DMS 273 treated with DMSO at 0.1 percent for 48 hours (cell line): ENCODE measurements around the gene ZNF865.

Experiments
- DNase-seq: peaks from one replicate; lab custom pipeline; 2025; lab: John Stamatoyannopoulos, UW

The ZNF865 gene

DNA sequence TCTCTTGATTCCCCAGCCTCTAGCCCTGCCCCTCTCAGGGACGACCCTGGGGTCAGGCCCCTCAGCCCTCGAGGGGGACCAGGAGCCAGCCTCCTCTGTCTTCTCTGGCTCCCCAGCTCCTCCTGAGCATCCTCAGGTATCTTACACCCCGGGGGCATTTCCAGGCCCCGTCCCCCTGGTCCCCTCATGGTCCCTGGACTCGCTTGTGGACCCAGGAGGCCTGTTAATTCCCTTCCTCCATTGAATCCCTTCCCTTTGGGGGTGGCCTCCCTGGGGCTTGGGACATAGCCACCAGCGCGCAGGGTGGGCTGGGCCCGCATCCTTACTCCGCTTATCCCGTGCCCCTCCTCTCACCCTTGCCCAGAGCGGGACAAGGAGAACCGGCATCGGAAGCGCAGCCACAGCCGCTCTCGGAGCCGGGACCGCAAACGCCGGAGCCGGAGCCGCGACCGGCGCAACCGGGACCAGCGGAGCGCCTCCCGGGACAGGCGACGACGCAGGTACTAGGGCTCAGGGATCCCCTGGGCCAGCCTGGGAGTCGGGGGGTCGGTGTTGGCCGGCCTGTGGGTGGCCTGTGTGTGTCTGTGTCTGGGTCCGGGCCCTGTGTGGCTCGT lies 53.5 kb downstream of the ZNF865 start:
- no peak for DNase-seq

- no peak for DNase-seq
Observed at GRCh38 chr19:55659822-55660221, 54.4 kb downstream of the ZNF865 start.

GRCh38 chr19:55660404-55660803 lies 55.0 kb downstream of the ZNF865 start:
- no peak for DNase-seq

DNA sequence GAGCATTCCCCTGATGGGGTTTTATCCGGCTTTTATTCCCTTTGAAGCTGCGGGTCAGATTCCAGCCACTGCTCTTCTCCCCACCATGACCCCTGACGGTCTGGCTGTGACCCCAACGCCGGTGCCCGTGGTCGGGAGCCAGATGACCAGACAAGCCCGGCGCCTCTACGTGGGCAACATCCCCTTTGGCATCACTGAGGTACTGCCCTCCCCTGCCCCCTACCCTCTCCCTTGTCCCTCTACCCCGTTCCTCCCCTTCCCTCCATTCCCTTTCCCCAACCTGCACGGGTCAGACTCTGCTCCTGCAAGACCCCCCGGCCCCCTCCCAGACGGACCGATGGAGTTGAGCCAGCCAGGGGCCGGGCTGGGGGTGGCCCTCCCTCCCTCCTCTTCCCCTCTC lies 55.5 kb downstream of the ZNF865 start:
- DNase-seq = no peak

DNA sequence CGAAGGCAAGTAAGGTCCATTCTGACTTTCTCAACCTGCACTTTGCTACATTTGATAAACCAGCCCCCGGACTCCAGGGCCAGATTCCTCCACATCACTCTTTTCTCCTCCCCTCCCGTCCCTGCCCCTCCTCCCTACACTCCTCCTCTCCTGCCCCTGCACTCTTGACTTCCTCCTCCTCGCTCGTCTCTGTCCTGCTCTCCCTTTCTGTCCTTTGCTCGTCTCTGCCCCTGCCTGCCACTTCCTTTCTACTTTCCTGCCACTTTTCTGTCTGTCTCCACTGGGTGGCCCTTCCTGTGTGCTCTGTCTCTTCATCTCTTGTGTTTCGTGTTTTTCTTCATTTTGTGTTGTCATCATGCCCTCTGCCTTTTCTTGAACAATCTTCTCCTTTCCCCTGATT lies 56.4 kb downstream of the ZNF865 start:
- DNase-seq = no peak

DNA sequence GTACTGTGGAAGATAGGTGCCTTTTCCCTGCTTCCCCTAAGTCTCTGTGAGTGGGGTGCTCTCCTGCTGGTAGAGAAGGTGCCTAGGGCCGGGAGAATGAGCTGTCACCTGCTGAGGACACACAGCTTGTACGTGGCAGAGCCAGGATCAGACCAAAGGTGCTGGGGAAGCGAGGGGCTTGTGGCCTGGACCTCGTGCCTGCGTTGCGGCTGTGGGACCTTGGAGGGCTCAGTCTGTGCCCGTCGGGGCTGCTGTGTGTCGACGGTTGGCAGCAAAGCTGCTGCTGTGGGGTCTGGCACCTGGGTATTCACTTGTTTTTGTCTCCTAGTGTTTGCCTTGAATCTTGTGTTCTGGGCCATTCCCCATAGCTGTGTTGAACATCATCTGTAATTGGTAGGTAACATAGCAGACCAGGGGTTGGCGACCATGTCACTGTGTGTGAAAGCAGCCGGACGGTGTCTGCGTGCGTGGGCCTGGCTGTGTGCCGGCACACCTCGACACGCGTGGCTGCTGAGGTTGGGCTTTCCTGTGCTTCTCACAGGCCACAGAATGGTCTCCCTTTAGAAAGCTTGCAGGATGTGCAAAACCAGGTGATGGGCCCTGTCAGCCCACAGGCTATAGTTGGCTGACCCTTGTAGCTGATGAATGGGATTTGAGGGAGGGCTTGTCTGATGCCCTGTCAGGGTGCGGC lies 58.5 kb downstream of the ZNF865 start:
- no peak for DNase-seq

DNA sequence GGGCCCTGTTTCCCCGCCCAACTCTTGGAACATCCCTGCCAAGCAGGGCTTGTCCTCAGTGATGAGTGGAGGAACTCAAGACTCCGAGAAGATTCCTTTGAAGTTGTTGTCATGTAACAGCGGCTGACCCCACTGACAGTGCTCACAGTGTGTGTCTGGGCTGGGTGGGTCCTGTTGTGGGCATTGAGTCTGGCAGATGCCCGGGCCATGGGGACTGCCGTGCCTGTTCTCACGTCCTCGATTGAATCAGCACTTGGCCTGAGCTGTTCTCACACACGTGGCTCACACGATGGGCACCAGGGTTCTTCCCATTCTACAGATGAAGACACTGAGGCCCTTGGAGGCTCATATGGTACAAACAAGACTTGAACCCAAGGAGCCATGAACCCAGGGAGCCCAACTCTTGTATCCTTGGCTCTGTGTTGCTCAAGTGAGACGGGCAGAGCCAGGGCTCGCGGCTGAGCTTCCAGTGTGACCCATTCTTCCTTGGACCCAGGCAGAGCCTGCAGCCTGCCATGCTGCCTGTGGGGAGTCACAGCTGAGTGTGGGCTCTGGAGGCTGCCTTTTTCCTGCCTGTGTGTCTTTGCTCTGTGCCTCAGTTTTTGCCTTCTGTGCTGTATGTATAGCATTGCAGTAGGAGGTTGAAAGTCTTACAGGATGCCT lies 61.0 kb downstream of the ZNF865 start:
- no peak for DNase-seq
